ENCODE data around the gene DCUN1D2.

- TF ChIP-seq CTCF (IDR thresholded peaks at IDR 0.05; ENCODE audit: low read depth, low read length, poor library complexity, severe bottlenecking) (no peak), EZH2phosphoT487 (IDR thresholded peaks at IDR 0.05; ENCODE audit: borderline replicate concordance, low read length) (no peak)
These were observed 36.9 kb upstream of the DCUN1D2 start for GRCh38 chr13:113527272-113527958.
